BE2C (cell line): Measurements from ENCODE around the gene LAT.

Experiments
- DNase-seq: peaks from one replicate; pipeline ENCODE4 v3.0.0-alpha.2; 2020
- H3K27me3 ChIP-seq: fragments of 250-450 bp; sonication (Bioruptor Pico); 2 replicates; pipeline ENCODE4 v1.5.1; 2020; ENCODE audit warnings: mild to moderate bottlenecking
- H3K36me3 ChIP-seq: fragments of 250-450 bp; sonication (Bioruptor Pico); 2 replicates; pipeline ENCODE4 v1.5.1; 2020; ENCODE audit warnings: mild to moderate bottlenecking
- H3K4me1 ChIP-seq: fragments of 250-450 bp; sonication (Bioruptor Pico); 2 replicates; pipeline ENCODE4 v1.5.1; 2020
- H3K4me3 ChIP-seq: 2 replicates; pipeline ENCODE4 v1.5.1; 2011; ENCODE audit warnings: low read depth, low read length
- H3K9me3 ChIP-seq: fragments of 250-450 bp; sonication (Bioruptor Pico); 2 replicates; pipeline ENCODE4 v1.5.1; 2020
- TF ChIP-seq, protein P1 (sequence below): IDR thresholded peaks from 2 replicates; pipeline ENCODE4 v1.5.1; 2012; ENCODE audit warnings: mild to moderate bottlenecking, low read depth, low read length

The LAT gene

DNA sequence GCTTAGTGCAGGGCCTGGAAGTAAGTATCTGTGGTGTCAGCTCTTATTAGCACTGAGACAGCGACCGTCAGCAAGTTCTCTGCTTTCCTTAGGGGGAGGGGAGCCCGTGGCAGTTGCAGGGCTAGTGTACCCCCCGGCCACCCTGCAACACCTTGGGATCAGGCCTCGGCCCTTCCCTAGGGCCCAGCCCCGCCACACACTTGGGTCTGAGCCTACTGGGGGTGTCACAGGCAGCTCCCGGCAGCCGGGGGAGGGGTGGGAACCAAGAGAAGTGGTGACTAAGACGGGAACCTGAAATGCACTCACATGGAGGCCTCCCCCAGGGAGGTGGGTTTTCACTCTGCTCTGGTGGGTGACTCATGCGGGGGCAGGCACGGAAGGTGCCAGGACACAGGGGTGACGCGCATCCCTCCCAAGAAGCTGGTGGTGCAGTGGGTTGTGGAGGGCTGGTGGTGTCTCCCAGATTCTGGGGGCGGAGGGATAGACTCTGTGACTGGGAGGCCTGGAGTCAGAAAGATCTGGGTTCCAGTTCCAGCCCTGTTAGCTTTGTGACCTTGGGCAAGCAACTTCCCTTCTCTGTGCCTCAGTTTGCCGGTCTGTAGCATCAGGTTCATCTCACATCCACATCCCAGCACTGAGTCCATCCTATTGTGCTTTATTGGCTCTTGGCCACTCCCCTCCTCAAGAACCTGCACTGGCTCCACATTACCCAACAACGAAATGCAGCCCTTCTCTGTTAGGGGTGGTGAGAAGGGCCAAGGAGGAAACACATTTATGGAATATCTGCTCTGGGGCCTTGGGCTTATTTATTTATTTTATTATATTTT lies 44.5 kb downstream of the LAT start:
- Histone ChIP-seq H3K27me3 (peaks cover 12% of the 10 kb centered on the region; the same call in 1 of the 2 replicates), H3K36me3 (no peaks in the 10 kb centered on the region), H3K4me1 (no peaks in the 10 kb centered on the region), H3K4me3 (no peak overlapping the region), H3K9me3 (no peaks in the 10 kb centered on the region; the same call in 1 of the 2 replicates)
- TF ChIP-seq, protein P1, sequence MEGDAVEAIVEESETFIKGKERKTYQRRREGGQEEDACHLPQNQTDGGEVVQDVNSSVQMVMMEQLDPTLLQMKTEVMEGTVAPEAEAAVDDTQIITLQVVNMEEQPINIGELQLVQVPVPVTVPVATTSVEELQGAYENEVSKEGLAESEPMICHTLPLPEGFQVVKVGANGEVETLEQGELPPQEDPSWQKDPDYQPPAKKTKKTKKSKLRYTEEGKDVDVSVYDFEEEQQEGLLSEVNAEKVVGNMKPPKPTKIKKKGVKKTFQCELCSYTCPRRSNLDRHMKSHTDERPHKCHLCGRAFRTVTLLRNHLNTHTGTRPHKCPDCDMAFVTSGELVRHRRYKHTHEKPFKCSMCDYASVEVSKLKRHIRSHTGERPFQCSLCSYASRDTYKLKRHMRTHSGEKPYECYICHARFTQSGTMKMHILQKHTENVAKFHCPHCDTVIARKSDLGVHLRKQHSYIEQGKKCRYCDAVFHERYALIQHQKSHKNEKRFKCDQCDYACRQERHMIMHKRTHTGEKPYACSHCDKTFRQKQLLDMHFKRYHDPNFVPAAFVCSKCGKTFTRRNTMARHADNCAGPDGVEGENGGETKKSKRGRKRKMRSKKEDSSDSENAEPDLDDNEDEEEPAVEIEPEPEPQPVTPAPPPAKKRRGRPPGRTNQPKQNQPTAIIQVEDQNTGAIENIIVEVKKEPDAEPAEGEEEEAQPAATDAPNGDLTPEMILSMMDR: no peak
- peak; percentile 50 for DNase-seq

DNA sequence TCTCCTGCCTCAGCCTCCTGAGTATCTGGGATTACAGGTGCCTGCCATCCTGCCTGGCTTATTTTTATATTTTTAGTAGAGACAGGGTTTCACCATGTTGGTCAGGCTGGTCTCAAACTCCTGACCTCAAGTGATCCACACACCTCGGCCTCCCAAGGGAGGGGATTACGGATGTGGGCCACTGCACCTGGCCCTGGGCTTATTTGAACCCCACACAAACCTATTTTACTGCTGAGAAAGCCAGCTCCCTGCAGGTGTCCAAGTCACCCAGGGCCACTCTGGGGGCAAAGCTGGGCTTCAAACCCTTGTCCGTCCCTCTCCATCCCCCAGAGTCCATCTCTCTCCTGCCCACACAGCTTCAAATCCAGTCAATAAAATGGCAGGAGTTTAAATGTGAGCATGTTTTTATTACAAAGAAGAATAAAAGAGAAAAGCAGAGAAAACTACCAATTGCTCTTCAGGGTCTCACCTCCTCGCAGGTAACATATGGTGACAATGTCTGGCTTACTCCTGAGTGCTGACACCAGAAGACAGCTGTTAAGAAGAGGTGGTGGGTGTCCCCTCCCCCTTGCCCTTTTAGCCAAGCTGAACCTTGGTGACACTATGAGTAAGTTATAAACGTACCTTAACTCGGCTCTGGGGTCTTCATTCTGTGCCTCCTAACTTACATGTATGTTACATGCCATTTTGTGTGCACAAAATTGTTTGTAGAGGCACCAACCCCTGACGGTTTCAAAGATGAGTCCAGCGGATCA lies 45.4 kb downstream of the LAT start:
- DNase-seq: no peak
- Histone ChIP-seq H3K9me3 (no peaks in the 10 kb centered on the region; the same call in 1 of the 2 replicates), H3K27me3 (peaks cover 8% of the 10 kb centered on the region; the same call in 1 of the 2 replicates), H3K4me1 (no peaks in the 10 kb centered on the region), H3K36me3 (no peaks in the 10 kb centered on the region), H3K4me3 (no peak overlapping the region)
- TF ChIP-seq, protein P1: no peak
